DMS53 (cell line): ENCODE measurements around the gene ETV1.
A peak's percentile ranks its signal among the peaks of the same experiment; 100 is the strongest.
"Not testable (repeated sequence)": the region's sequence is repeated elsewhere in the genome, so short reads cannot be mapped to it uniquely, and the experiment has no call there.

Source experiments
- DNase-seq: peaks from one replicate; lab custom pipeline; 2025; lab: John Stamatoyannopoulos, UW

The ETV1 gene

GRCh38 chr7:13932131-13932530 lies 57.3 kb downstream of the ETV1 start:
- no peak for DNase-seq

- no peak for DNase-seq
Observed at GRCh38 chr7:13921062-13921461, 68.4 kb downstream of the ETV1 start.

DNA sequence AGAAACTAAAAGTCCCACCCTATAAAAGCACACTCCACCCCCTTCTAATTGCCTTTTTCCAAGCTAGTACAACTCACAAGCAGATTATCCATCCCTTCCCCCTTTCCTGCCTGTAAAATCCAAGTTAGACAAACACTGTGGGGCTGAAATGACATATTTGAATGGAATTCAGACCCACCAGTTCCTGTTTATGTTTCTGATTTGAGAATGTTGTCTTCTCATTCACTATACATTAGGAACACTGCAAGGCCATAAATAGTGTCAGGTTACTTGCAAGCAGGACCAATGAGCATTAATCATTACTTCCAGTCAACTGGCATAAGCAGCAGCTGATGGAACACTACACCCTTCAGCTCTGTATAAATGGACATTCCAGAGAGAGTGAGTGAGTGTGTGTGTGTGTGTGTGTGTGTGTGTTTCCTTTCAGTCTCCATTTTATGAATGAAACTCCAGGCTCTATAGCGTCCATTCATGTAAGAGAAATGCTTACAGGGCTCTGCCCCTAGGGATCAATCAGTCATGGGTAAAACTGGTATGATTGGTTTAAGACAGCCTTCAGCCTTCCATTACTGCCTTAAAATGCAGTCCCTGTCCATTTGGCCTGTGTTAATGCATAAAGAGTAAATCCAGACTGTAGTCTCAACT lies 69.3 kb downstream of the ETV1 start:
- peak; percentile 96 for DNase-seq

GRCh38 chr7:13918333-13918732 lies 71.1 kb downstream of the ETV1 start:
- not testable (repeated sequence) for DNase-seq

DNA sequence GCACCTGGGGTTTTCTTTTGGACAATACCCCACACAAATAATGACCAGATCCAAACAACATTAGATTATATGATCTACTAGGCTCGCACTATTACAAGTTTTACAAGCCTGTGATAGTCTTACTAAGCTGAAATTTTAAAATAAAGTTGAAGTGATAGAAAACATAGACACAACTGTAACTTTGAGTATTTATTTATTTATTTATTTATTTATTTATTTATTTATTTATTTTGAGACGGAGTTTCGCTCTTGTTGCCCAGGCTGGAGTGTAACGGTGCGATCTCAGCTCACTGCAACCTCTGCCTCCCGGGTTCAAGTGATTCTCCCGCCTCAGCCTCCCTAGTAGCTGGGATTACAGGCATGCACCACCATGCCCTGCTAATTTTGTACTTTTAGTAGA lies 72.4 kb downstream of the ETV1 start:
- DNase-seq = not testable (repeated sequence)

- DNase-seq = no peak
Observed at GRCh38 chr7:13915891-13916290, 73.6 kb downstream of the ETV1 start.

GRCh38 chr7:13912715-13913278 lies 76.7 kb downstream of the ETV1 start:
- DNase-seq = no peak

DNA sequence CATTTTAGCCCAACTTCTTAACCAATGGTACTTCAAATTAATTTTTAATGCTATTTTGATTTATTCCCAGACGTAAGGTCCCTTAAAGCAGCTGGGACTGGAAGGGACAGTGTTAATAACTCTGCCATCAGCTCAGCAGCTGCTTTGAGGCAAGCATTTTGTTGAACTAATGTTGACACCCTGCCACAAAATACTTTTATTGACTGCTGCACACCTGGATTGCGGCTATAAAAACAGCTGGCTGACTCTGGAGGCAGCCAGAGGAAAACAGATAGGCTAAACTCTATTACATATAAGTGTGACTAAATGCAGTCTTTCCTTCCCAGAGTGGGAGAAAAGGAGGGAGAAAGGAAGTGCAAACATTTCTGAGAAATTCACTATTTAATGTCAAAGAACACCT lies 77.6 kb downstream of the ETV1 start:
- no peak for DNase-seq

- DNase-seq = no peak
Observed at GRCh38 chr7:13910805-13911551, 78.5 kb downstream of the ETV1 start.

DNA sequence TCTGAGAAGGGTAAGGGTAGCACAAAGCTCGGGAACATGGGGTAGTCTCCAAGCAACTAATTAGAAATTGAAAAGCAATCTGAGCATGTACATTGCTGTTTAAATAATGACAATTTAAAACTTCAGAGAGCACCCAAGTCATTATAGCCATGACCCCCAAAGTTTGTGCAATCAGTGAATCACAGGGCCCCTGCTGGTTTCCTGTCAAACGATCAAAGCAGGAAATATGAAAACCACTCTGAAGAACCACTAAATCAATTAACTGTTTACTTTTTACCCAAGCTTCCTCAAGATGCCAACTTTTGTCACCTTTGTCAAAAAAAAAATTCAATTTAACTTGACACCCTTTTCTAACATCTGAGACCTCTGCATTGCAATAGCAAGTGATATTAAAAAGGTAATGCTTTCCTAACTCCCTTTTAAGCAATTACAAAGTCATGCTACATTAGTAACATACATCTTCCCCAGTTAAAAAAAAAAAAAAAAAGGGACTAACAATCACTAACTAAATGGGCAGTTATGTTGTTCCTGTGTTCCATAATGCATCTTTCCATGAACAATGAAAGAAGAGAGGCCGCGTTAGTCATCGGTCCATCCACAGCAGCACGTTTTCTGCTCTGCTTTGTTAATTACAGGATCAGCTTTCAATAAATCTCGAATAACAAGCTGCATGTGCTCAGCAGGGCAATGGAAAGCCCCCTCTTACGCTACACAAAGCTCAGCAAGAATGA lies 80.6 kb downstream of the ETV1 start:
- DNase-seq = no peak

- no peak for DNase-seq
Observed at GRCh38 chr7:13907831-13908230, 81.6 kb downstream of the ETV1 start.

- DNase-seq = no peak
Observed at GRCh38 chr7:13904689-13905088, 84.8 kb downstream of the ETV1 start.

- DNase-seq = no peak
Observed at GRCh38 chr7:13904007-13904406, 85.5 kb downstream of the ETV1 start.

GRCh38 chr7:13901577-13901976 lies 87.9 kb downstream of the ETV1 start:
- no peak for DNase-seq

DNA sequence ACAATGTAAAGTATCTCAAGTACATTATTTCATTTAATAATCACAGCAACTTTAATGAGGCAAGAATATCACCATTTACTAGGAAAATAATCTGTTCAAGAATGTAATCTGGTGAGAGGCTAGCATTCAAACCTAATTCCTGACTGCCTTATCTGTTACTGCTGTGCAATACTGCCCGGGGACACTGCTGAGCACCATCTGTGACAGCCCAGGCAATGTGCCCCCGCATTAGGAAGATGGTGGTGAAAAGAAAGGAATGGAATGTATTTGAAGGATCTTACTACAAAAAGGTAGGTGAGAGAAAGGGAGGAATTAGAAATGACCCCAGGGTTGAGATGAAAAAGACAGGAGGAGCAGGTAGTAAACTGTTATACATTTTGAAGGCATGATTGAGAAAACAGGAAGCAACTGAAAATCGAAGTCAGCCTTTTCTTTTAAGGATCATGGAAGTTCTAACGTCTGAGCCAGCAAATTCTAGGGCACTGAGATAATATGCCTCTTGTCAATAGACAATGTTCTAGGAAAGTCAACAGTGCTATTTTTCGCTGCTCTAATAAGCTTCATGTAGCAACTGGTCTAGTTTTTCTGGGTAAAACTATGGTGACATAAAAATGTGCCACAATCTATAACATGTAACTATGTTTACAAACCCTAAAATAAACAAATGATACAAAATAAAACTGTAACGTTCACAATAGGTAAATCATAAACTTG lies 90.4 kb downstream of the ETV1 start:
- no peak for DNase-seq

DNA sequence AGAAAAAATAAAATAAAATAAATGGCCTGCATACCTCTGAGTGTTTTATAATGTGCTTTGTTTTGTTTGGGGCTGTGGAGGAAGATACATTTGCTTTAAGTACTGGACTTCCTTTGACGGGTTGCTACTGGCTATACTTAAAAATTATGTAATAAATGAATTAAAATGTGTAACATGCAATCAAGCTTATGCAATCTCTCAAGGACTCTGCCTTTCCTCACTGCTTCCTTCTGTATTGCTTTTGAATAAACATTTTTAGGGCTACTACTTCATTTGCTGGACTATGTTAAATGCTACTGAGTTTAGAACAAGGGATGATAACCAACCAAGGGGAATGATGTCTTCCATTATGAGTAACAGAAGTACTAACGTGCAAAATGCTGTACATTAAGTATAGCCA lies 91.6 kb downstream of the ETV1 start:
- DNase-seq = no peak

GRCh38 chr7:13894954-13895353 lies 94.5 kb downstream of the ETV1 start:
- no peak for DNase-seq

DNA sequence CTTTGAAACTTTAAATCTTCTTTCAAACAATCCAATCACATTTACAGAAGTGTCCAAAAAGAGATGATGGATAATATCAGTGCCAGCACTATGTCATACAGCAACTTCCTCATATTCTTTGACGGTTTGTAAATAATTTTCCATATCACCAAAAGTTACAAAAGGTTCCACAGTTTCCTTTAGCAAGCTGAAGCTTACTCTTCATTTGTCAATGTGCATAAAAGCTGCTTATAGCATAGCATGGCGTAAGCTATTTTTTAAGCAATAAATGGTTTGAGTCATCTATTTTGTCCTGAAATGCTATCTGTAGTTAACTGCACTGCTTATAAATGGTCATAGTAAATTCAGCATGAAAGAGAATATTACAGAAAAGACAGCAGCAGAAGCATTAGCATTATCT lies 95.1 kb downstream of the ETV1 start:
- DNase-seq = no peak

DNA sequence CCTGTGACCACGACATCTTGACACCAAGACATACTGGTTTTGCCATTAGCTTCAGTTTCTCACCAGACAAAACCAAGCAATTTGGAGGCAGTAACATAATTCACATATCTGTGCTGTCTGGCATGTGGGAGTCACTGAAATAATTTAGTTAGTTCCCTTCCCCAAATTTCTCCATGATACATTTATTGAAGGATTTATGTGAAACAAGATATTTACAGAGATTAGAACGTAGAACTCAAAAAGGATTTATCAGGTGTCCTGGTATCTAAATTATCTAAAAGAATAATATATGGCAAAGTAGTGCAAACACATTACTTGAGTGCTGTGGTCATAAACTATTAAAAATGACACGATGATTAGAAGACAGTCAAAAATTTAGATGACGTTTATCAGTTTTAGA lies 98.7 kb downstream of the ETV1 start:
- no peak for DNase-seq

DNA sequence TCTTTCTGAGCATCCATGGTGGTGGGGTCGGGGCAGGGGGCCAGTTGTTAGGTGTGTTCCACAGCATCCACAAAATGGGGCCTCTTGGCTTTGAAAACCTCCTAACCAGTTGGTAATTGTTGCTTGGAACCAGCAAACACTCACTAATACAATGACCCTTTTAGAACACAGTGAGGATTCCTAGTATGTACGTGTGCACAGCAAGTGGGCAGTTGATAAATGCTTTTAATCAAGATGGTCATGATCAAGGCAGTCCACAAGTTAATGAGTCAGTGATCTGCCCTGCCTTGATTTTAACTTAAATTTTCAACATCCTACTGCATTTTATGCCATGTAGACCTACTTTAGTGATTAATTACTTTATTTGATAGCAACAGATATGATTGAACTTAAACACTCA lies 103.1 kb downstream of the ETV1 start:
- no peak for DNase-seq

- DNase-seq = no peak
Observed at GRCh38 chr7:13882051-13882450, 107.4 kb downstream of the ETV1 start.

- no peak for DNase-seq
Observed at GRCh38 chr7:13880789-13881188, 108.7 kb downstream of the ETV1 start.
